ENCODE results near the gene RNF11. TPM values are rescaled to one million over a fixed set of nuclear protein-coding genes. Genes with fewer than 3 reads are reported as not detected.

Gene RNF11
- total RNA-seq, 1 donor from 2014 or later, result 126 TPM

GRCh38 chr1:51214615-51215131 lies 21.4 kb upstream of the RNF11 start:
- Histone ChIP-seq H3K4me2 (ENCODE audit: low read length) (peak overlapping the region; percentile 4), H4K20me1 (ENCODE audit: insufficient read depth, low read length) (no peaks in the 10 kb centered on the region), H3K4me1 (ENCODE audit: insufficient read depth, low read length) (peaks cover 3% of the 10 kb centered on the region), H3K9me3 (ENCODE audit: insufficient read depth, low read depth, low read length) (no peaks in the 10 kb centered on the region), H2AFZ (ENCODE audit: low read depth, low read length) (no peak overlapping the region), H3K27ac (ENCODE audit: low read depth, low read length) (no peak overlapping the region), H3K79me2 (ENCODE audit: insufficient read depth, low read length) (no peaks in the 10 kb centered on the region), H3K36me3 (ENCODE audit: insufficient read depth, low read length) (no peaks in the 10 kb centered on the region), H3K27me3 (ENCODE audit: insufficient read depth, low read length) (no peaks in the 10 kb centered on the region), H3K4me3 (ENCODE audit: insufficient read depth, low read depth, low read length) (no peak overlapping the region), H3K9ac (ENCODE audit: low read length) (no peak overlapping the region)
- Mint-ChIP-seq H3K4me1 (ENCODE audit: low read depth, unreplicated experiment) (peaks cover 4% of the 10 kb centered on the region), H3K4me3 (ENCODE audit: unreplicated experiment) (no peak overlapping the region), H3K27ac (ENCODE audit: unreplicated experiment) (no peak overlapping the region), H3K9me3 (ENCODE audit: unreplicated experiment) (no peaks in the 10 kb centered on the region), H3K36me3 (ENCODE audit: low read depth, unreplicated experiment) (no peaks in the 10 kb centered on the region), H3K27me3 (ENCODE audit: low read depth, unreplicated experiment) (peaks cover 2% of the 10 kb centered on the region)
- DNase-seq (ENCODE audit: low read depth) (peak; percentile 61), FAIRE-seq (no peak)
- TF ChIP-seq, protein P1, sequence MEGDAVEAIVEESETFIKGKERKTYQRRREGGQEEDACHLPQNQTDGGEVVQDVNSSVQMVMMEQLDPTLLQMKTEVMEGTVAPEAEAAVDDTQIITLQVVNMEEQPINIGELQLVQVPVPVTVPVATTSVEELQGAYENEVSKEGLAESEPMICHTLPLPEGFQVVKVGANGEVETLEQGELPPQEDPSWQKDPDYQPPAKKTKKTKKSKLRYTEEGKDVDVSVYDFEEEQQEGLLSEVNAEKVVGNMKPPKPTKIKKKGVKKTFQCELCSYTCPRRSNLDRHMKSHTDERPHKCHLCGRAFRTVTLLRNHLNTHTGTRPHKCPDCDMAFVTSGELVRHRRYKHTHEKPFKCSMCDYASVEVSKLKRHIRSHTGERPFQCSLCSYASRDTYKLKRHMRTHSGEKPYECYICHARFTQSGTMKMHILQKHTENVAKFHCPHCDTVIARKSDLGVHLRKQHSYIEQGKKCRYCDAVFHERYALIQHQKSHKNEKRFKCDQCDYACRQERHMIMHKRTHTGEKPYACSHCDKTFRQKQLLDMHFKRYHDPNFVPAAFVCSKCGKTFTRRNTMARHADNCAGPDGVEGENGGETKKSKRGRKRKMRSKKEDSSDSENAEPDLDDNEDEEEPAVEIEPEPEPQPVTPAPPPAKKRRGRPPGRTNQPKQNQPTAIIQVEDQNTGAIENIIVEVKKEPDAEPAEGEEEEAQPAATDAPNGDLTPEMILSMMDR (IDR thresholded peaks at IDR 0.05; ENCODE audit: insufficient read depth, low read depth, low read length), result no peak
- TF ChIP-seq EZH2 (IDR thresholded peaks at IDR 0.05; ENCODE audit: insufficient read depth, low read length), result no peak

GRCh38 chr1:51215169-51215568 lies 20.9 kb upstream of the RNF11 start:
- H3K27ac ChIP-seq (ENCODE audit: low read depth, low read length), result no peak overlapping the region
- H3K4me3 Mint-ChIP-seq (ENCODE audit: unreplicated experiment), result no peak overlapping the region
- no peaks in the 10 kb centered on the region for H3K36me3 ChIP-seq (ENCODE audit: insufficient read depth, low read length)
- peaks cover 3% of the 10 kb centered on the region for H3K4me1 ChIP-seq (ENCODE audit: insufficient read depth, low read length)
- H3K9me3 ChIP-seq (ENCODE audit: insufficient read depth, low read depth, low read length), result no peaks in the 10 kb centered on the region
- H3K27me3 ChIP-seq (ENCODE audit: insufficient read depth, low read length), result no peaks in the 10 kb centered on the region
- peaks cover 2% of the 10 kb centered on the region for H3K27me3 Mint-ChIP-seq (ENCODE audit: low read depth, unreplicated experiment)
- H4K20me1 ChIP-seq (ENCODE audit: insufficient read depth, low read length), result no peaks in the 10 kb centered on the region
- no peak overlapping the region for H3K27ac Mint-ChIP-seq (ENCODE audit: unreplicated experiment)
- H3K4me2 ChIP-seq (ENCODE audit: low read length), result peak overlapping the region; percentile 4
- H3K79me2 ChIP-seq (ENCODE audit: insufficient read depth, low read length), result no peaks in the 10 kb centered on the region
- TF ChIP-seq, protein P1 (IDR thresholded peaks at IDR 0.05; ENCODE audit: insufficient read depth, low read depth, low read length), result no peak
- no peak for TF ChIP-seq EZH2 (IDR thresholded peaks at IDR 0.05; ENCODE audit: insufficient read depth, low read length)
- no peak overlapping the region for H2AFZ ChIP-seq (ENCODE audit: low read depth, low read length)
- no peak overlapping the region for H3K4me3 ChIP-seq (ENCODE audit: insufficient read depth, low read depth, low read length)
- FAIRE-seq (no peak), DNase-seq (ENCODE audit: low read depth) (peak; percentile 20)
- H3K9me3 Mint-ChIP-seq (ENCODE audit: unreplicated experiment), result no peaks in the 10 kb centered on the region
- peaks cover 6% of the 10 kb centered on the region for H3K4me1 Mint-ChIP-seq (ENCODE audit: low read depth, unreplicated experiment)
- H3K36me3 Mint-ChIP-seq (ENCODE audit: low read depth, unreplicated experiment), result no peaks in the 10 kb centered on the region
- no peak overlapping the region for H3K9ac ChIP-seq (ENCODE audit: low read length)

- Histone ChIP-seq H3K9ac (ENCODE audit: low read length) (no peak overlapping the region), H2AFZ (ENCODE audit: low read depth, low read length) (no peak overlapping the region), H3K4me2 (ENCODE audit: low read length) (no peak overlapping the region), H4K20me1 (ENCODE audit: insufficient read depth, low read length) (no peaks in the 10 kb centered on the region), H3K79me2 (ENCODE audit: insufficient read depth, low read length) (no peaks in the 10 kb centered on the region), H3K4me1 (ENCODE audit: insufficient read depth, low read length) (peaks cover 3% of the 10 kb centered on the region), H3K27ac (ENCODE audit: low read depth, low read length) (no peak overlapping the region), H3K4me3 (ENCODE audit: insufficient read depth, low read depth, low read length) (no peak overlapping the region), H3K27me3 (ENCODE audit: insufficient read depth, low read length) (no peaks in the 10 kb centered on the region), H3K9me3 (ENCODE audit: insufficient read depth, low read depth, low read length) (no peaks in the 10 kb centered on the region), H3K36me3 (ENCODE audit: insufficient read depth, low read length) (no peaks in the 10 kb centered on the region)
- H3K36me3 Mint-ChIP-seq (ENCODE audit: low read depth, unreplicated experiment), result no peaks in the 10 kb centered on the region
- no peaks in the 10 kb centered on the region for H3K27me3 Mint-ChIP-seq (ENCODE audit: low read depth, unreplicated experiment)
- H3K27ac Mint-ChIP-seq (ENCODE audit: unreplicated experiment), result no peak overlapping the region
- peaks cover 11% of the 10 kb centered on the region for H3K4me1 Mint-ChIP-seq (ENCODE audit: low read depth, unreplicated experiment)
- DNase-seq (ENCODE audit: low read depth) (no peak), FAIRE-seq (no peak)
- no peak overlapping the region for H3K4me3 Mint-ChIP-seq (ENCODE audit: unreplicated experiment)
- TF ChIP-seq, protein P1 (IDR thresholded peaks at IDR 0.05; ENCODE audit: insufficient read depth, low read depth, low read length), result no peak
- TF ChIP-seq EZH2 (IDR thresholded peaks at IDR 0.05; ENCODE audit: insufficient read depth, low read length), result no peak
- no peaks in the 10 kb centered on the region for H3K9me3 Mint-ChIP-seq (ENCODE audit: unreplicated experiment)
These were observed 19.4 kb upstream of the RNF11 start for GRCh38 chr1:51216631-51217030.
